ENCODE results near the gene TMC8.

DNA sequence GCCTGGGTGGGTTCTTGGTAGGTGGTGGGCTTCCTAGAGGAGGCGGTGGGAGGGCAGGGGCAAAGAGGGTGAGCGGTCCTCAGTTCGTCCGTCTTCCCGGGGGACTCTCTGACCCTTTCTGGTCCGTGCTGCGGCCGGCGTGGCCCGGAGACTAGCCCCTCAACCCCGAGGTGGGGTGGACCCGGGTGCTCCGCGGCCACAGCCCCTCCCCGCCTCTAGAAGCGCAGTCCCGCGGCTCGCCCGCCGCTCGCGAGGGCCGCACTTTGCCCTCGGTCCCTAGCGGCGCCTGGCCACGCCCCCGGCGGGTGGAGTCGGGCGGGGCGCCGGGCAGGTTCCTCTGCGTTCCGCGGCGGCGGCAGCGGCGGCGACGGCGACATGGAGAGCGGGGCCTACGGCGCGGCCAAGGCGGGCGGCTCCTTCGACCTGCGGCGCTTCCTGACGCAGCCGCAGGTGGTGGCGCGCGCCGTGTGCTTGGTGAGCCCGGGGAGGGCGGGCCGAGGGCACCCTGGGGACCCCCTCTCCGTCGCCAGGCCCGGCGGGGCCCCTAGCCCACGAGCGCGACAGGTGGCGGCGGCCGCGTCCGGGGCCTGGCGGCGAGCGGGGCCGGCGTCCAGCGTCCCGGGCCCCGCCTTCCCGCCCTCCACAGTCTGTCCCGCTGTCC, 37.8 kb downstream of the TMC8 start, which contains the start of gene SYNGR2:
- no peak for TF ChIP-seq GATA2 (IDR thresholded peaks at IDR 0.05; ENCODE audit: low read depth, low read length)
- TF ChIP-seq GATA3 (IDR thresholded peaks at IDR 0.05; ENCODE audit: low read depth, low read length) = no peak
